Measurements from ENCODE around the gene KDM1A. TPM values are rescaled to one million over a fixed set of nuclear protein-coding genes. Genes with fewer than 3 reads are reported as not detected.

Gene KDM1A
- total and polyA plus RNA-seq, 9 of the 15 experiments (the other 6 are each of a cell fraction or from before 2014, with no cell fraction given): 59.2 to 181 (median 168) TPM

DNA sequence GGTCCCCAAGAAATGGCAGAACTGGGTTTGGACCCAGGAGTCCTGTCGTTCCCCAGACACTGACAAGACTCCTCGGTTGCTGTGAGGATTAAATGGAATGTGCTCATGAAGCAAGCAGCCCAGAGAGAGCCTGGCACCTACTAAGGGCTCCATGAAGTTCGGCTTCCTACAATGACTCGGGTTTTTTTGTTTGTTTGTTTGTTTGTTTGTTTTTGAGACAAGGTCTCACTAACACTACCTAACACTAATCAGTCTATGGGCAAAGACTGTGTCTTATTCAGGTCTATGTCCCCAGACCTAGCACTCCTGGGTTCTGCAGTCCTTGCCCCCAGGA, 43.2 kb upstream of the KDM1A start (continued):
- TF ChIP-seq, protein P1, sequence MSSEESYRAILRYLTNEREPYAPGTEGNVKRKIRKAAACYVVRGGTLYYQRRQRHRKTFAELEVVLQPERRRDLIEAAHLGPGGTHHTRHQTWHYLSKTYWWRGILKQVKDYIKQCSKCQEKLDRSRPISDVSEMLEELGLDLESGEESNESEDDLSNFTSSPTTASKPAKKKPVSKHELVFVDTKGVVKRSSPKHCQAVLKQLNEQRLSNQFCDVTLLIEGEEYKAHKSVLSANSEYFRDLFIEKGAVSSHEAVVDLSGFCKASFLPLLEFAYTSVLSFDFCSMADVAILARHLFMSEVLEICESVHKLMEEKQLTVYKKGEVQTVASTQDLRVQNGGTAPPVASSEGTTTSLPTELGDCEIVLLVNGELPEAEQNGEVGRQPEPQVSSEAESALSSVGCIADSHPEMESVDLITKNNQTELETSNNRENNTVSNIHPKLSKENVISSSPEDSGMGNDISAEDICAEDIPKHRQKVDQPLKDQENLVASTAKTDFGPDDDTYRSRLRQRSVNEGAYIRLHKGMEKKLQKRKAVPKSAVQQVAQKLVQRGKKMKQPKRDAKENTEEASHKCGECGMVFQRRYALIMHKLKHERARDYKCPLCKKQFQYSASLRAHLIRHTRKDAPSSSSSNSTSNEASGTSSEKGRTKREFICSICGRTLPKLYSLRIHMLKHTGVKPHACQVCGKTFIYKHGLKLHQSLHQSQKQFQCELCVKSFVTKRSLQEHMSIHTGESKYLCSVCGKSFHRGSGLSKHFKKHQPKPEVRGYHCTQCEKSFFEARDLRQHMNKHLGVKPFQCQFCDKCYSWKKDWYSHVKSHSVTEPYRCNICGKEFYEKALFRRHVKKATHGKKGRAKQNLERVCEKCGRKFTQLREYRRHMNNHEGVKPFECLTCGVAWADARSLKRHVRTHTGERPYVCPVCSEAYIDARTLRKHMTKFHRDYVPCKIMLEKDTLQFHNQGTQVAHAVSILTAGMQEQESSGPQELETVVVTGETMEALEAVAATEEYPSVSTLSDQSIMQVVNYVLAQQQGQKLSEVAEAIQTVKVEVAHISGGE (CRISPR knock-in tag; IDR thresholded peaks at IDR 0.05): no peak
- TF ChIP-seq, protein P2, sequence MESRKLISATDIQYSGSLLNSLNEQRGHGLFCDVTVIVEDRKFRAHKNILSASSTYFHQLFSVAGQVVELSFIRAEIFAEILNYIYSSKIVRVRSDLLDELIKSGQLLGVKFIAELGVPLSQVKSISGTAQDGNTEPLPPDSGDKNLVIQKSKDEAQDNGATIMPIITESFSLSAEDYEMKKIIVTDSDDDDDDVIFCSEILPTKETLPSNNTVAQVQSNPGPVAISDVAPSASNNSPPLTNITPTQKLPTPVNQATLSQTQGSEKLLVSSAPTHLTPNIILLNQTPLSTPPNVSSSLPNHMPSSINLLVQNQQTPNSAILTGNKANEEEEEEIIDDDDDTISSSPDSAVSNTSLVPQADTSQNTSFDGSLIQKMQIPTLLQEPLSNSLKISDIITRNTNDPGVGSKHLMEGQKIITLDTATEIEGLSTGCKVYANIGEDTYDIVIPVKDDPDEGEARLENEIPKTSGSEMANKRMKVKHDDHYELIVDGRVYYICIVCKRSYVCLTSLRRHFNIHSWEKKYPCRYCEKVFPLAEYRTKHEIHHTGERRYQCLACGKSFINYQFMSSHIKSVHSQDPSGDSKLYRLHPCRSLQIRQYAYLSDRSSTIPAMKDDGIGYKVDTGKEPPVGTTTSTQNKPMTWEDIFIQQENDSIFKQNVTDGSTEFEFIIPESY (CRISPR knock-in tag; IDR thresholded peaks at IDR 0.05): no peak
- TF ChIP-seq STAG1 (CRISPR knock-in tag; IDR thresholded peaks at IDR 0.05; ENCODE audit: borderline replicate concordance) (no peak), GABPB2 (CRISPR knock-in tag; conservative IDR thresholded peaks at IDR 0.05) (no peak), HLTF (IDR thresholded peaks at IDR 0.05) (no peak), C11orf30 (IDR thresholded peaks at IDR 0.05; ENCODE audit: low read depth) (peak; percentile 13; the same call in 1 of the 2 replicates), ZNF174 (CRISPR knock-in tag; IDR thresholded peaks at IDR 0.05) (no peak), CTBP1 (IDR thresholded peaks at IDR 0.05; ENCODE audit: borderline replicate concordance) (no peak), CSDE1 (IDR thresholded peaks at IDR 0.05) (no peak), ATF1 (CRISPR knock-in tag; IDR thresholded peaks at IDR 0.05) (no peak), ATF1 (tag; IDR thresholded peaks at IDR 0.05) (no peak), RCOR1 (IDR thresholded peaks at IDR 0.05; ENCODE audit: borderline replicate concordance in 1 of 2, low read depth in 2 of 2, low read length in 2 of 2) (no peak), TAF15 (IDR thresholded peaks at IDR 0.05; ENCODE audit: low read depth, low read length) (no peak), WHSC1 (IDR thresholded peaks at IDR 0.05; ENCODE audit: low read length) (no peak), CBX5 (IDR thresholded peaks at IDR 0.05; ENCODE audit: borderline replicate concordance, low read depth) (no peak), JUN (IDR thresholded peaks at IDR 0.05; ENCODE audit: borderline replicate concordance, low read depth, low read length) (no peak), JUN (CRISPR knock-in tag; IDR thresholded peaks at IDR 0.05; ENCODE audit: borderline replicate concordance) (peak; percentile 36; the same call in 1 of the 2 replicates), HDAC6 (IDR thresholded peaks at IDR 0.05; ENCODE audit: low read depth, low read length) (no peak)
- TF ChIP-seq, protein P3, sequence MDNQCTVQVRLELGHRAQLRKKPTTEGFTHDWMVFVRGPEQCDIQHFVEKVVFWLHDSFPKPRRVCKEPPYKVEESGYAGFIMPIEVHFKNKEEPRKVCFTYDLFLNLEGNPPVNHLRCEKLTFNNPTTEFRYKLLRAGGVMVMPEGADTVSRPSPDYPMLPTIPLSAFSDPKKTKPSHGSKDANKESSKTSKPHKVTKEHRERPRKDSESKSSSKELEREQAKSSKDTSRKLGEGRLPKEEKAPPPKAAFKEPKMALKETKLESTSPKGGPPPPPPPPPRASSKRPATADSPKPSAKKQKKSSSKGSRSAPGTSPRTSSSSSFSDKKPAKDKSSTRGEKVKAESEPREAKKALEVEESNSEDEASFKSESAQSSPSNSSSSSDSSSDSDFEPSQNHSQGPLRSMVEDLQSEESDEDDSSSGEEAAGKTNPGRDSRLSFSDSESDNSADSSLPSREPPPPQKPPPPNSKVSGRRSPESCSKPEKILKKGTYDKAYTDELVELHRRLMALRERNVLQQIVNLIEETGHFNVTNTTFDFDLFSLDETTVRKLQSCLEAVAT (IDR thresholded peaks at IDR 0.05): no peak
- TF ChIP-seq, protein P4, sequence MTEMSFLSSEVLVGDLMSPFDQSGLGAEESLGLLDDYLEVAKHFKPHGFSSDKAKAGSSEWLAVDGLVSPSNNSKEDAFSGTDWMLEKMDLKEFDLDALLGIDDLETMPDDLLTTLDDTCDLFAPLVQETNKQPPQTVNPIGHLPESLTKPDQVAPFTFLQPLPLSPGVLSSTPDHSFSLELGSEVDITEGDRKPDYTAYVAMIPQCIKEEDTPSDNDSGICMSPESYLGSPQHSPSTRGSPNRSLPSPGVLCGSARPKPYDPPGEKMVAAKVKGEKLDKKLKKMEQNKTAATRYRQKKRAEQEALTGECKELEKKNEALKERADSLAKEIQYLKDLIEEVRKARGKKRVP (CRISPR knock-in tag; IDR thresholded peaks at IDR 0.05): no peak
- TF ChIP-seq, protein P5, sequence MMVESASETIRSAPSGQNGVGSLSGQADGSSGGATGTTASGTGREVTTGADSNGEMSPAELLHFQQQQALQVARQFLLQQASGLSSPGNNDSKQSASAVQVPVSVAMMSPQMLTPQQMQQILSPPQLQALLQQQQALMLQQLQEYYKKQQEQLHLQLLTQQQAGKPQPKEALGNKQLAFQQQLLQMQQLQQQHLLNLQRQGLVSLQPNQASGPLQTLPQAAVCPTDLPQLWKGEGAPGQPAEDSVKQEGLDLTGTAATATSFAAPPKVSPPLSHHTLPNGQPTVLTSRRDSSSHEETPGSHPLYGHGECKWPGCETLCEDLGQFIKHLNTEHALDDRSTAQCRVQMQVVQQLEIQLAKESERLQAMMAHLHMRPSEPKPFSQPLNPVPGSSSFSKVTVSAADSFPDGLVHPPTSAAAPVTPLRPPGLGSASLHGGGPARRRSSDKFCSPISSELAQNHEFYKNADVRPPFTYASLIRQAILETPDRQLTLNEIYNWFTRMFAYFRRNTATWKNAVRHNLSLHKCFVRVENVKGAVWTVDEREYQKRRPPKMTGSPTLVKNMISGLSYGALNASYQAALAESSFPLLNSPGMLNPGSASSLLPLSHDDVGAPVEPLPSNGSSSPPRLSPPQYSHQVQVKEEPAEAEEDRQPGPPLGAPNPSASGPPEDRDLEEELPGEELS (CRISPR knock-in tag; IDR thresholded peaks at IDR 0.05; ENCODE audit: borderline replicate concordance): no peak

All from K562 (cell line).